NCI-H2227 treated with DMSO at 0.1 percent for 48 hours (cell line): ENCODE measurements around the gene MIEF1.

ENCODE experiments used
- DNase-seq: peaks from one replicate; lab custom pipeline; 2025; lab: John Stamatoyannopoulos, UW

MIEF1 gene

GRCh38 chr22:39470451-39471291 lies 31.4 kb upstream of the MIEF1 start:
- no peak for DNase-seq

- no peak for DNase-seq
Observed at GRCh38 chr22:39471381-39472141, 30.5 kb upstream of the MIEF1 start.

GRCh38 chr22:39472570-39473556 lies 29.2 kb upstream of the MIEF1 start:
- DNase-seq = no peak

GRCh38 chr22:39473851-39474250 lies 28.2 kb upstream of the MIEF1 start:
- no peak for DNase-seq

- DNase-seq = no peak
Observed at GRCh38 chr22:39474351-39475111, 27.6 kb upstream of the MIEF1 start.

- no peak for DNase-seq
Observed at GRCh38 chr22:39475337-39475736, 26.8 kb upstream of the MIEF1 start.

- DNase-seq = no peak
Observed at GRCh38 chr22:39475902-39476301, 26.2 kb upstream of the MIEF1 start.

GRCh38 chr22:39476664-39477063 lies 25.4 kb upstream of the MIEF1 start:
- no peak for DNase-seq

GRCh38 chr22:39477542-39477941 lies 24.5 kb upstream of the MIEF1 start:
- DNase-seq = no peak

- no peak for DNase-seq
Observed at GRCh38 chr22:39478441-39478850, 23.6 kb upstream of the MIEF1 start.

GRCh38 chr22:39479254-39479653 lies 22.8 kb upstream of the MIEF1 start:
- DNase-seq = no peak

GRCh38 chr22:39480557-39480956 lies 21.5 kb upstream of the MIEF1 start:
- no peak for DNase-seq

GRCh38 chr22:39481054-39481453 lies 21.0 kb upstream of the MIEF1 start:
- no peak for DNase-seq

GRCh38 chr22:39481595-39481994 lies 20.5 kb upstream of the MIEF1 start:
- DNase-seq = no peak

GRCh38 chr22:39482768-39483167 lies 19.3 kb upstream of the MIEF1 start:
- DNase-seq = no peak

- no peak for DNase-seq
Observed at GRCh38 chr22:39486951-39487825, 14.9 kb upstream of the MIEF1 start.

GRCh38 chr22:39487826-39488520 lies 14.1 kb upstream of the MIEF1 start:
- DNase-seq = no peak

- DNase-seq = no peak
Observed at GRCh38 chr22:39488563-39489083, 13.5 kb upstream of the MIEF1 start.
